ENCODE data around the gene TMEM116. TPM values are rescaled to one million over a fixed set of nuclear protein-coding genes. Genes with fewer than 3 reads are reported as not detected.
A peak's percentile ranks its signal among the peaks of the same experiment; 100 is the strongest.

TMEM116 gene
- total RNA-seq, 6 experiments from 2014 or later, result 3.6 to 8.9 (median 6.7) TPM

GRCh38 chr12:112025808-112026375 lies 12.9 kb upstream of the TMEM116 start:
- DNase-seq (no peak), ATAC-seq (no peak)
- no peak overlapping the region for H3K4me3 ChIP-seq
- peaks cover 0 to 19% (median 3%) of the 10 kb centered on the region in 4 donors for H3K4me1 ChIP-seq
- no peaks in the 10 kb centered on the region for H3K9me3 ChIP-seq
- H3K27ac ChIP-seq, result no peak overlapping the region
- H3K27me3 ChIP-seq, result no peaks in the 10 kb centered on the region
- 77% methylated on average over 4 of the region's 4 CpGs for WGBS (ENCODE audit: insufficient coverage, low coverage, low lambda C conversion rate, missing lambda C conversion rate)
- TF ChIP-seq CTCF (IDR thresholded peaks at IDR 0.05), result no peak
- no peak for TF ChIP-seq POLR2A (IDR thresholded peaks at IDR 0.05)
- peaks cover 0 to 31% (median 5%) of the 10 kb centered on the region in 4 donors for H3K36me3 ChIP-seq
- intact Hi-C loops (cut with DNase I), result no loop called here

- Histone ChIP-seq H3K9me3 (no peaks in the 10 kb centered on the region), H3K4me3 (no peak overlapping the region), H3K36me3 (peaks cover 0 to 23% (median 8%) of the 10 kb centered on the region in 4 donors), H3K27ac (peak overlapping the region in 2 of 3 donors; percentile 82 to 86), H3K27me3 (no peaks in the 10 kb centered on the region), H3K4me1 (peaks cover 0 to 19% (median 3%) of the 10 kb centered on the region in 4 donors)
- WGBS (ENCODE audit: insufficient coverage, low coverage, low lambda C conversion rate, missing lambda C conversion rate), result 43% methylated on average over 4 of the region's 4 CpGs
- TF ChIP-seq POLR2A (IDR thresholded peaks at IDR 0.05) (no peak), CTCF (IDR thresholded peaks at IDR 0.05) (no peak)
- no peak for DNase-seq
- intact Hi-C loops (cut with DNase I), result no loop called here
- peak; percentile 73 to 90 (median 82) for ATAC-seq
Observed at GRCh38 chr12:112023759-112024396, 10.9 kb upstream of the TMEM116 start.

DNA sequence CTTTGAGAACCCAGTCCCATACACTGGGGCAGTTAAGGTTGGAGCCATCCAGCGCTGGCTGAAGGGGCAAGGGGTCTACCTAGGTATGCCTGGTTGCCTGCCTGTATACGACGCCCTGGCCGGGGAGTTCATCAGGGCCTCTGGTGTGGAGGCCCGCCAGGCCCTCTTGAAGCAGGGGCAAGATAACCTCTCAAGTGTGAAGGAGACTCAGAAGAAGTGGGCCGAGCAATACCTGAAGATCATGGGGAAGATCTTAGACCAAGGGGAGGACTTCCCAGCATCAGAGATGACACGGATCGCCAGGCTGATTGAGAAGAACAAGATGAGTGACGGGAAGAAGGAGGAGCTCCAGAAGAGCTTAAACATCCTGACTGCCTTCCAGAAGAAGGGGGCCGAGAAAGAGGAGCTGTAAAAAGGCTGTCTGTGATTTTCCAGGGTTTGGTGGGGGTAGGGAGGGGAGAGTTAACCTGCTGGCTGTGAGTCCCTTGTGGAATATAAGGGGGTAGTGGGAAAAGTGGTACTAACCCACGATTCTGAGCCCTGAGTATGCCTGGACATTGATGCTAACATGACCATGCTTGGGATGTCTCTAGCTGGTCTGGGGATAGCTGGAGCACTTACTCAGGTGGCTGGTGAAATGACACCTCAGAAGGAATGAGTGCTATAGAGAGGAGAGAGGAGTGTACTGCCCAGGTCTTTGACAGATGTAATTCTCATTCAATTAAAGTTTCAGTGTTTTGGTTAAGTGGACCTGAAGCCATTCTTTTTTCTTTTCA lies 9.5 kb upstream of the TMEM116 start:
- H3K36me3 ChIP-seq, result peaks cover 0 to 24% (median 8%) of the 10 kb centered on the region in 4 donors
- TF ChIP-seq CTCF (IDR thresholded peaks at IDR 0.05), result no peak
- TF ChIP-seq POLR2A (IDR thresholded peaks at IDR 0.05), result no peak
- H3K27me3 ChIP-seq, result no peaks in the 10 kb centered on the region
- peak overlapping the region in 2 of 3 donors; percentile 82 to 86 for H3K27ac ChIP-seq
- WGBS (ENCODE audit: insufficient coverage, low coverage, low lambda C conversion rate, missing lambda C conversion rate), result 95% methylated on average over 5 of the region's 11 CpGs
- no peak overlapping the region for H3K4me3 ChIP-seq
- peaks cover 0 to 23% (median 3%) of the 10 kb centered on the region in 4 donors for H3K4me1 ChIP-seq
- ATAC-seq (no peak), DNase-seq (no peak)
- no peaks in the 10 kb centered on the region for H3K9me3 ChIP-seq
- intact Hi-C loops (cut with DNase I), result no loop called here

GRCh38 chr12:112020947-112021457 lies 8.0 kb upstream of the TMEM116 start:
- DNase-seq (no peak), ATAC-seq (no peak)
- no peak overlapping the region for H3K27ac ChIP-seq
- no peak overlapping the region for H3K4me3 ChIP-seq
- WGBS (ENCODE audit: insufficient coverage, low coverage, low lambda C conversion rate, missing lambda C conversion rate), result 91% methylated on average over 6 of the region's 8 CpGs
- peaks cover 0 to 23% (median 3%) of the 10 kb centered on the region in 4 donors for H3K4me1 ChIP-seq
- intact Hi-C loops (cut with DNase I), result no loop called here
- H3K36me3 ChIP-seq, result peaks cover 0 to 30% (median 8%) of the 10 kb centered on the region in 4 donors
- no peak for TF ChIP-seq POLR2A (IDR thresholded peaks at IDR 0.05)
- no peak for TF ChIP-seq CTCF (IDR thresholded peaks at IDR 0.05)
- H3K9me3 ChIP-seq, result no peaks in the 10 kb centered on the region
- H3K27me3 ChIP-seq, result no peaks in the 10 kb centered on the region

All from right lobe of liver (tissue), 6 donors.